HG03066 (cell line): ENCODE results near the gene CD46.
A peak's percentile ranks its signal among the peaks of the same experiment; 100 is the strongest.

Source experiments
- ATAC-seq: cut with Tn5 transposase; IDR thresholded peaks from one replicate; pipeline ENCODE4 v1.9.1; 2021; ENCODE audit warnings: low read depth; ENCODE audit not compliant: unreplicated experiment

CD46 gene

GRCh38 chr1:207825719-207826556 is 74.1 kb downstream of the CD46 start:
- ATAC-seq = peak; percentile 61

DNA sequence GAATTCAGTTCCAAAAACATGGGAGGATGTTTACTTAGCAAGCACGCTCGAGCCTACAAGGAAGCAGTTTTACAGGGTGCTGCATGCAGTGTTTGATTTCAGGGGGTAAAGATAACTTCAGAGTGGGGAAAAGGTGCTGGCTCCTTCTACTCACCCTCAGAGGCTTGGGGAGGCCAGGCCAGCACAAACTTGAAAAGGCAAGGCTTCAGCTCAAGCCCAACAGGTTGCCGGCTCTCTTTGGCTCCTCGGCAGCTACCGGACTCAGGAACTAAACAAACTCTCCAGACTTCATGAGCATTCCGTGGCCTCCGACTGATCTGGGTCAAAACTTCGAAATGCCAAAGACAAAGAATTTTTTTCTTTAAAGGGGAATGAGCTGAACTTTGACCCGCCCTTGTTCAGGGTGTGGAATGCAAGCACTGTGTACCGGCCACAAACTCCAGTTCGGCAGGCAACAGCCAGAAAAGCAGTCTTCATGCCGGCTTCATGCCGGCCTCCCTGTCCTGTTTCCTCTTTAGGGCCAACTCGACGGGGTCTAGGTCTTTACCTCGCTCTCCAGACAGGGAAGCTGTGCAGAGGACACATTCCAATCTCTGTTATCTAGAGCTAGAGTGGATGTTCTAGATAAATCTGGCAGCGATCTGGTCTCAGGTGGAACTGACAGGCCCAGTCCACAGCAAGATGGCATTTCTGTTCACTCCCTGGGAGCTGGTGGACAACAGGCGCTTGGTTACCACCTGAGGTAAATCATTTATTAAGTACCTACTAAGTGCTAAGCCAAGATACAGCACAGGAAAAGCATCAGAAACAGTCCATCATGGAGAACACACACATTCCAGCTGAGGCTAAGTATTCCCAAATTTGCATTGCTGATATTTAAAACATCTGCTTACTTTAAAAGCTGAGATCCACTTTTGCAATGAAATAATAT is 75.0 kb downstream of the CD46 start:
- no peak for ATAC-seq

DNA sequence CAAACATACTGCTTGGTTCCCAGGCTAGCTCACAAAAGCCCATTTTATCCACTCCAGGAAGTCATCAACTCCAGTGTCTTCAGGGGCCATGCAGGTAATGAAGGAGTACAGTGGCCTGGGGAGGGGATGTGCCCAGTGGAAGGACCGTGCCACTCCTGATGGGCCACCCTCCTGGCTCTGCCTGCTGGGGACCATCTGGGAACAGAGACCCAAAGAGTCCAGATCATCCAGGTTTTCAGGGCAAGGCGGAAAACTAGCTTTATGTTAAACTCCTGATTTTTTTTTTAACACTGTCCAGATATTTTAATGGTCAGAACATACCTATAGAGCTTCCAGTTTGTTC is 75.6 kb downstream of the CD46 start:
- no peak for ATAC-seq

DNA sequence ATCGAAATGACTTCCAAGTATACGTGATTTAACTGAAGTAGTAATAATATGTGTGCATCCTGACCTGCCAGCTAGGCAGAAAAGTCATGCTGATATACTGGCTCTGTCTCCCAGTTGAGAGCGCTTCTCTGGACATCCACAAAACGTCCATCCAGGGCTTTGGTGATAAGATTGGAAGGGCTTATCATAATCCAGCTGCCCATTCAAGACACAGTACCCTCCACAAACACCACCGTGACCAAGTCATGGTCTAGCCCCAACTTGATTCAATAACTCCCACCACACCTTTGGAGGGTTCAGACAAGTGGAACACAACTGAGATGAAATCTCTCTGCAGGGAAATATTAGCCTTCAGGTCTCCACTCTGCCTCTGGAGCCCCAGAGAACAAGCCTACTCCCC is 76.2 kb downstream of the CD46 start:
- ATAC-seq = no peak

GRCh38 chr1:207828485-207829158 is 76.8 kb downstream of the CD46 start:
- peak; percentile 26 for ATAC-seq

GRCh38 chr1:207829576-207829975 is 77.7 kb downstream of the CD46 start:
- no peak for ATAC-seq

DNA sequence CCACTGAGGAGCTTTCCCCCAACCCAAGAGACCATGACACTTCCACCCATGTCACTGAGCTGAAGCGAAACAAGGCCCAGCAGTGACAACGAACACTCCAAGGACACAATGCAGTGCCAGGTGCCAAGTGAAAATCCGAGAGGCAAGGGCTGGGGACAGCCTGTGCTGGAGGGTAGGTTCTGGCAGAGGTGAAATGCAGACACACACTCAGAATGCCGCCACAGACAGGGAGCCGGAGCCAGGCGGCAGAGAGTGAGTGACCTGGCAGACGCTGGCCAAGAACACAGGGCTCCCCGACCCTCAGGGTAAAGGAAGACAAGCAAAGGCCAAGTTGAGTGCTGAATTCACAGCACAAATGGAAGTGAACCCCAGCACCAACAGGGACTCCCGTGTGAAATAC is 78.9 kb downstream of the CD46 start:
- ATAC-seq = no peak

GRCh38 chr1:207831517-207832327 is 79.9 kb downstream of the CD46 start:
- ATAC-seq = peak; percentile 79

DNA sequence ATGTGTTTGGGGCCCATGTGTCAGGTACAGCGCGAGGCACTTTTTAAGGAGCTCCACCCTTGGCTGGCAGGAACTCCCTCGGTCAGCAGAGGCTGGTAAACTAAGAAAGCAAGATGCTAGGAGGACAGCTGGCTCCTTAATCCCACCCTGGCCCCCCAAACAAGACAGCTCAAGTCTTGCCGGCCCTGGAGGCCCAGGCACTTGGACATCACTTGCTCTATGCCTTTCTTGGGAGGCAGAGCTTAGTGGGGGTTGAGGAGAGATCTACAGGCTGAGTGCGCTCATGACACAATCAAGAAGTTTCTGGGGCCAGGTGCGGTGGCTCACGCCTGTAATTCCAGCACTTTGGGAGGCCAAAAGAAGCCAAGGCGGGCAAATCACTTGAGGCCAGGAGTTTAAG is 80.9 kb downstream of the CD46 start:
- ATAC-seq = no peak

DNA sequence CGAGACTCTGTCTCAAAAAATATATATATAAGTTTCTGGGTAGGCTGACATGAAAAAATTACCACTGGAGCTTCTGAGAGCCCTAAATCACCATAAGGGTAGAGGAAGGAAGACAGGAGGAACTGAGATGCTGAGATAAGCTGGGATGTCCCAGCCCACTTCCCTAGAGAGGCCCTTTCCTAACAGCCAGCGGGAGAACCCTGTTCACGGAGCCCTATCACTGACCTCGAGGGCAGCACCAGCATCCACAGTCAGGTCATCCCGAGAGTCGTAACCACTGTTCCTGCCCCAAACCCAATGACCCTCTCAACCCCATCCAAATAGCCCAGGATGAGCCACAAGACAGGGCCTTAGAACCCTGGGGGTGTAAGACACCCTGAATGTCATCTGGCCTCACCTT is 81.5 kb downstream of the CD46 start:
- no peak for ATAC-seq

DNA sequence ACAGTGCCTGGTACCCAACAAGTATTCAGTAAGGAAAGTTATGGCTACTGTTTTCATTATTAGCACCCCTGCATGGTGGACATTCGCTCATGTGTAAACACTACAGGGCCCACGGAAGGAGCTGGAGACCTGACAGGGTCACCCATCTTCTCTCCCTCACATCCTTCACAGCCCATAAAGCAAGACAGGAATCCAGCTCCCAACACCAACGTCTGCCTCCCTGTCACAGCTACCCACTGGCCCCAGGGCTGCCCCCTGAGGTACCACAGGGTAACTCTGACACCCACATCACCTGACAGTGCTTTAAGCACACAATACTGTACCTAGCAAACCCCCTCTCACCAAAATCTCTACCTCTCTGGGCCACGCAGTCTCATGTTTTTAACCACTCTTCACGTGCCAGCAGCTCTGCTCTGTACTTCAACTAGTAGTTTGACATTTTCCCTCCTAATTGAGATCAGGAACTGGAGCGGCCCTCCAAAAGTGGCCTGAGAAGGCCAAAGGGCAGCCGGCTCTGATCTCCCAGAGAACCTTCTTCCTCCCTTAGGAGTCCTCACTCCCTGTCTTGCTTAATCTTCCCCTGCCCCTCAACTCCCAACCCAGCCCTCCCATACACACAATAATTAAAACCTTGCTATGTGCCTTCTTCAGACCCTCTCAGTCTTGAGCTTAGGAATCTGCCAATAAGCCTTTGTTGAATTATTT is 82.3 kb downstream of the CD46 start:
- no peak for ATAC-seq

- ATAC-seq = no peak
Measured at GRCh38 chr1:207835958-207836357, 84.1 kb downstream of the CD46 start.

DNA sequence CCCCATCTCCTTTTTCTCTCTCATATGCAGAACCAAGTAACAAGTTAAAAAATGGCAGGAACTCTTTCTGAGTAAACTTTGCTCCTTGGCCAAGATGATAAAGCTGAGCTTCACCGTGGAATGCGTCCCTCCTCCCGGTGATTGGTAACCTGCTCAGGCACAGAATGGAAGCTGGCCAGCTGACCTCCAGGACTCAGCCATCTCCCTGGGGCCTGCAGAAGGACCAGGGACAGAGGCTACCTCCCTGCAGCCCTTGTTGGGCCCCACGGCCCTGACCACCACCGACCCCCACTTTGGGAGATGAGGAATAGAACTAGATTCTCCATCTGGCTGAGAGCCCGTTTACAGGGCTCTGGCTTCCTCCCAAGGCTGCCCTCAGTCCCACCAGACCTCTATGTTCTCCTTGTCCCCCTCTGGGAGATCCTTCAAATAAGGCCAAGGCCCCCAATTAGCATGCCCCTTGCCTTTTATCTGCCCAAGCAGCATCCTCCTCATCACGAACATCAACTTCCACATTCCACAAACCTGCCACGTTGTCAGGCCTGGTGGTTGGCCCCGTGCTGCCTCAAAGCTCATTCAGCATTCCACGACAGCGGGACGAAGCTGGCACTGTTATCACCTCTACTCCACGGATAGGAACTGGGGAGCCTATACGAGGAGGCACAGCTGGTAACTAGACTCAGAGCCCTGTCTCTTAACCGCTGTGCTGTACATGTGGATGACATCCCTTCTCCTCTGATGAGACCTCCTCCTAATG is 84.9 kb downstream of the CD46 start:
- ATAC-seq = no peak

- ATAC-seq = no peak
Measured at GRCh38 chr1:207837673-207838072, 85.8 kb downstream of the CD46 start.

- no peak for ATAC-seq
Measured at GRCh38 chr1:207838156-207839082, 86.6 kb downstream of the CD46 start.

DNA sequence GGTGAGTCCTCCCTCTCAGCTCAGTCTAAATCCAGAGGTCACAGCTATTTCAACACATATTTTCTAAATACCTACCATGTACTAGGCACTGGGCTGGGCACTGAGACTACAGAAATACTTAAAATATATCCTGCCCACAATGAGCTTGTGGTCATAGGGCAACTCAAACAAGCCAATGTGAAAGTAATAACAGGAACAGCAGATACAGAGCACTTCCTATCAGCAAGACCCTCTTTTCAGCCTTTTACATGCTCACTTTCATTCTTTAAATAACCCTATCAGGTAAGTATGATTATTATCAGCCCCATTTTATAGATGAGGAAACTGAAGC is 87.2 kb downstream of the CD46 start:
- no peak for ATAC-seq

GRCh38 chr1:207840380-207840779 is 88.5 kb downstream of the CD46 start:
- ATAC-seq = no peak

DNA sequence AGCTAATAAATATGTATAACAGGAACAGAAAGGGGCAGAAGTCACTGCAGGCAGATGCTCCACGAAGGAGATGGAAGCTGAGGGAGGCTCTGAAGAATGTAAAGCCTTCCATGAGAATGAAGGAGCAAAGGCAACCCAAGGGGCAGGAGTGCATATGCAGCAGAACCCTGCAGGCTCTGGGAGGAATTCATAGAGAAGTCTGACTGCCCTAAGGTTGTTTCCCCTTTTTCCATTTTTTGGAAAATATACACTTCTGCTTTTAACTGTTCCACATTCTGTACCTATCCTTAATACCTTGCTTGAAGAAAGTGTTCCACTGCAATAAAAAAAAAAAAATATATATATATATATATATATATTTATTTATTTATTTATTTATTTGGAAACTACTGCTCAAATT is 89.4 kb downstream of the CD46 start:
- ATAC-seq = no peak
